Measurements from ENCODE around the gene FMR1. TPM values are rescaled to one million over a fixed set of nuclear protein-coding genes. Genes with fewer than 3 reads are reported as not detected.

FMR1 gene
- total RNA-seq, 1 experiment from 2014 or later = 44.6 TPM

DNA sequence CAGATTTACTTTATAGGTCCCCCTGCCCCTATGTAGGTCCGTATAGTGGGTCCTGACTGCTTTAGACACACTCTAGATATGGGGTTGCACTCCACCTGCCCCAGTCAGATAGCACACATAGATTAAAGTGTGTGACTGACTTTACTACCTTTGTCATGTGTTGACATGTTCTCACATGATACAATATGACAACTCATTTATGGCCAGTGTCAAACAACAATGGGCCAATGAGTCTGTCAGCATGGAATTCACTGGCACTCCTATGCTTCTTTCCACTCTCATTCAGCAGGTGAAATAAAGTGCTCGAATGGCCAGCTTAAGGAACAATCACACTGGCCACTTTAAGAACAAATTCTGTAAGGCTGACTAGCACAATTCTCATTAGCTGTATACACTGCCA lies 45.6 kb downstream of the FMR1 start:
- Histone ChIP-seq H2BK20ac (ENCODE audit: low read depth, low read length, poor library complexity, severe bottlenecking) (no peak overlapping the region), H2AFZ (ENCODE audit: low read length) (no peak overlapping the region), H2BK120ac (ENCODE audit: low read depth, low read length, poor library complexity, severe bottlenecking) (no peak overlapping the region), H4K5ac (ENCODE audit: insufficient read length, low read depth, low read length) (no peak overlapping the region), H3K4me2 (ENCODE audit: insufficient read depth, insufficient read length, low read length) (no peak overlapping the region), H3K79me1 (ENCODE audit: insufficient read depth, low read depth, low read length, poor library complexity, severe bottlenecking) (no peaks in the 10 kb centered on the region), H3K56ac (ENCODE audit: insufficient read length, low read depth, low read length) (no peak overlapping the region), H2AK5ac (ENCODE audit: insufficient read length, low read length) (no peak overlapping the region), H3K14ac (ENCODE audit: insufficient read depth, low read length) (no peak overlapping the region), H3K9ac (ENCODE audit: extremely low read depth, insufficient read length, low read length) (no peak overlapping the region), H3K79me2 (ENCODE audit: insufficient read depth, low read length) (no peaks in the 10 kb centered on the region), H3K23me2 (ENCODE audit: insufficient read length, low read depth, low read length, poor library complexity, severe bottlenecking) (no peaks in the 10 kb centered on the region), H4K20me1 (ENCODE audit: control insufficient read depth, insufficient read depth, insufficient read length) (no peaks in the 10 kb centered on the region), H2BK12ac (ENCODE audit: insufficient read length, low read depth, low read length) (no peak overlapping the region), H2BK15ac (ENCODE audit: low read depth, low read length) (no peak overlapping the region), H3K27me3 (ENCODE audit: insufficient read depth, low read length) (no peaks in the 10 kb centered on the region), H4K8ac (replicated peaks; ENCODE audit: insufficient read length, low read depth, low read length) (no peak overlapping the region), H4K91ac (ENCODE audit: insufficient read length, low read depth, low read length) (no peak overlapping the region), H3K27ac (ENCODE audit: insufficient read length, low read depth, low read length) (no peak overlapping the region), H2BK5ac (ENCODE audit: insufficient read length, low read length) (no peak overlapping the region), H3K23ac (ENCODE audit: insufficient read length, low read depth, low read length) (no peak overlapping the region), H3K9me3 (ENCODE audit: control insufficient read depth, low read depth, low read length) (peaks cover 42% of the 10 kb centered on the region), H3T11ph (ENCODE audit: low read length) (no peak overlapping the region), H3K18ac (ENCODE audit: insufficient read length, low read depth, low read length) (no peak overlapping the region), H3K4me1 (ENCODE audit: insufficient read depth, low read length) (no peaks in the 10 kb centered on the region), H3K4ac (ENCODE audit: low read depth, low read length) (no peak overlapping the region)
- peaks cover 49 to 74% of the 10 kb centered on the region in 2 experiments for H3K9me3 Mint-ChIP-seq
- no CpG with 5 or more reads among the region's 2 CpGs for WGBS (ENCODE audit: extremely low coverage, insufficient read length, low lambda C conversion rate)
- H3K36me3 Mint-ChIP-seq (ENCODE audit: insufficient read depth in 1 of 3, low read depth in 3 of 3) = no peaks in the 10 kb centered on the region; a peak in 2 of 7 replicates
- no peaks in the 10 kb centered on the region for H3K4me1 Mint-ChIP-seq
- TF ChIP-seq, protein P1, sequence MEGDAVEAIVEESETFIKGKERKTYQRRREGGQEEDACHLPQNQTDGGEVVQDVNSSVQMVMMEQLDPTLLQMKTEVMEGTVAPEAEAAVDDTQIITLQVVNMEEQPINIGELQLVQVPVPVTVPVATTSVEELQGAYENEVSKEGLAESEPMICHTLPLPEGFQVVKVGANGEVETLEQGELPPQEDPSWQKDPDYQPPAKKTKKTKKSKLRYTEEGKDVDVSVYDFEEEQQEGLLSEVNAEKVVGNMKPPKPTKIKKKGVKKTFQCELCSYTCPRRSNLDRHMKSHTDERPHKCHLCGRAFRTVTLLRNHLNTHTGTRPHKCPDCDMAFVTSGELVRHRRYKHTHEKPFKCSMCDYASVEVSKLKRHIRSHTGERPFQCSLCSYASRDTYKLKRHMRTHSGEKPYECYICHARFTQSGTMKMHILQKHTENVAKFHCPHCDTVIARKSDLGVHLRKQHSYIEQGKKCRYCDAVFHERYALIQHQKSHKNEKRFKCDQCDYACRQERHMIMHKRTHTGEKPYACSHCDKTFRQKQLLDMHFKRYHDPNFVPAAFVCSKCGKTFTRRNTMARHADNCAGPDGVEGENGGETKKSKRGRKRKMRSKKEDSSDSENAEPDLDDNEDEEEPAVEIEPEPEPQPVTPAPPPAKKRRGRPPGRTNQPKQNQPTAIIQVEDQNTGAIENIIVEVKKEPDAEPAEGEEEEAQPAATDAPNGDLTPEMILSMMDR (conservative IDR thresholded peaks at IDR 0.05) = no peak
- no peak overlapping the region for H3K27ac Mint-ChIP-seq
- H3K4me3 Mint-ChIP-seq = no peak overlapping the region
- DNase-seq = no peak
- no peaks in the 10 kb centered on the region; the same call in 1 of the 2 replicates for H3K27me3 Mint-ChIP-seq (ENCODE audit: low read depth)
